Measurements from ENCODE around the gene ATP9A. TPM values are rescaled to one million over a fixed set of nuclear protein-coding genes. Genes with fewer than 3 reads are reported as not detected.
"Not testable (repeated sequence)": the region's sequence is repeated elsewhere in the genome, so short reads cannot be mapped to it uniquely, and the experiment has no call there.

Gene ATP9A
- polyA plus RNA-seq, 1 of the 3 experiments (the other 2 are of a cell fraction) = 11.0 TPM

GRCh38 chr20:51725584-51726176 lies 42.5 kb downstream of the ATP9A start:
- H3K27me3 ChIP-seq (ENCODE audit: insufficient read depth) = no peaks in the 10 kb centered on the region
- DNase-seq = no peak
- no peaks in the 10 kb centered on the region; a peak in 1 of 4 replicates for H3K4me1 ChIP-seq (ENCODE audit: control insufficient read depth in 1 of 2, insufficient read depth in 2 of 2, low read depth in 1 of 2, low read length in 1 of 2)
- WGBS (ENCODE audit: low lambda C conversion rate) = 87% methylated on average over 13 of the region's 13 CpGs
- no peaks in the 10 kb centered on the region for H3K9me2 ChIP-seq
- no peak overlapping the region for H3K4me2 ChIP-seq
- no peaks in the 10 kb centered on the region for H3K9me3 ChIP-seq
- H3K9ac ChIP-seq = no peak overlapping the region
- no peak overlapping the region for H2AFZ ChIP-seq (ENCODE audit: low read depth)
- TF ChIP-seq POLR2AphosphoS5 (IDR thresholded peaks at IDR 0.05; ENCODE audit: low read depth, low read length) (no peak), EP300 (IDR thresholded peaks at IDR 0.05; ENCODE audit: borderline replicate concordance in 1 of 2, low read depth in 1 of 2, low read length in 1 of 2) (no peak), REST (IDR thresholded peaks at IDR 0.05; ENCODE audit: low read depth, low read length) (no peak), PBX3 (IDR thresholded peaks at IDR 0.05) (no peak), USF1 (IDR thresholded peaks at IDR 0.05; ENCODE audit: borderline replicate concordance, low read depth) (no peak), RAD21 (IDR thresholded peaks at IDR 0.05; ENCODE audit: low read length) (no peak)
- no peaks in the 10 kb centered on the region for H4K20me1 ChIP-seq (ENCODE audit: insufficient read depth)
- CTCF ChIA-PET = interaction anchor here (2.0 kb wide), 1 partner anchor 25 kb away, joined by 8 read pairs; no protein-coding TSS in a partner anchor
- peaks cover under 1% of the 10 kb centered on the region; the same call in 1 of the 2 replicates for H3K79me2 ChIP-seq (ENCODE audit: insufficient read depth)
- H3K36me3 ChIP-seq (replicated peaks in 1 of 2; ENCODE audit: control insufficient read depth in 1 of 2, insufficient read depth in 2 of 2, low read length in 1 of 2) = no peaks in the 10 kb centered on the region
- H3K4me3 ChIP-seq (ENCODE audit: low read depth in 2 of 2, low read length in 1 of 2) = no peak overlapping the region
- H3F3A ChIP-seq (replicated peaks; ENCODE audit: insufficient read depth) = no peaks in the 10 kb centered on the region
- POLR2A ChIA-PET = no interaction called here
- no peak overlapping the region for H3K27ac ChIP-seq (ENCODE audit: low read depth in 2 of 2, low read length in 1 of 2)

- H3K9me3 ChIP-seq; H3K9ac ChIP-seq; H3K27ac ChIP-seq (ENCODE audit: low read depth in 2 of 2, low read length in 1 of 2); POLR2A ChIA-PET; DNase-seq; H3K4me3 ChIP-seq (ENCODE audit: low read depth in 2 of 2, low read length in 1 of 2); H4K20me1 ChIP-seq (ENCODE audit: insufficient read depth); H3F3A ChIP-seq (replicated peaks; ENCODE audit: insufficient read depth); H2AFZ ChIP-seq (ENCODE audit: low read depth); H3K4me1 ChIP-seq (ENCODE audit: control insufficient read depth in 1 of 2, insufficient read depth in 2 of 2, low read depth in 1 of 2, low read length in 1 of 2); H3K4me2 ChIP-seq; H3K27me3 ChIP-seq (ENCODE audit: insufficient read depth); H3K79me2 ChIP-seq (ENCODE audit: insufficient read depth); H3K9me2 ChIP-seq; H3K36me3 ChIP-seq (replicated peaks in 1 of 2; ENCODE audit: control insufficient read depth in 1 of 2, insufficient read depth in 2 of 2, low read length in 1 of 2): not testable (repeated sequence)
- WGBS (ENCODE audit: low lambda C conversion rate) = 88% methylated on average over 2 of the region's 2 CpGs
- CTCF ChIA-PET = interaction anchor here (0.6 kb wide), 1 partner anchor 924 kb away, joined by 3 read pairs; no protein-coding TSS in a partner anchor
Observed at GRCh38 chr20:51723026-51723425, 45.2 kb downstream of the ATP9A start.

- H4K20me1 ChIP-seq (ENCODE audit: insufficient read depth); H3K27me3 ChIP-seq (ENCODE audit: insufficient read depth); H3K9me2 ChIP-seq; H3K9me3 ChIP-seq; DNase-seq; H3K9ac ChIP-seq; H2AFZ ChIP-seq (ENCODE audit: low read depth); H3K27ac ChIP-seq (ENCODE audit: low read depth in 2 of 2, low read length in 1 of 2); H3K79me2 ChIP-seq (ENCODE audit: insufficient read depth); POLR2A ChIA-PET; H3K4me2 ChIP-seq; H3K4me1 ChIP-seq (ENCODE audit: control insufficient read depth in 1 of 2, insufficient read depth in 2 of 2, low read depth in 1 of 2, low read length in 1 of 2); CTCF ChIA-PET; H3F3A ChIP-seq (replicated peaks; ENCODE audit: insufficient read depth); H3K4me3 ChIP-seq (ENCODE audit: low read depth in 2 of 2, low read length in 1 of 2); H3K36me3 ChIP-seq (replicated peaks in 1 of 2; ENCODE audit: control insufficient read depth in 1 of 2, insufficient read depth in 2 of 2, low read length in 1 of 2): not testable (repeated sequence)
- 82% methylated on average over 4 of the region's 4 CpGs for WGBS (ENCODE audit: low lambda C conversion rate)
Observed at GRCh38 chr20:51722246-51722645, 45.9 kb downstream of the ATP9A start.
